H1 (cell line): ENCODE measurements around the gene GTF3C2. TPM values are rescaled to one million over a fixed set of nuclear protein-coding genes. Genes with fewer than 3 reads are reported as not detected.

Source experiments
- BACH1 ChIP-seq: IDR thresholded peaks from 2 replicates; pipeline ENCODE4 v1.6.1; 2012; ENCODE audit warnings: low read length, improper control_type of control experiment
- CEBPB ChIP-seq: IDR thresholded peaks from 2 replicates; pipeline ENCODE4 v1.6.1; 2012; ENCODE audit warnings: low read depth, low read length
- CHD1 ChIP-seq: IDR thresholded peaks from 2 replicates; pipeline ENCODE4 v1.6.1; 2012; ENCODE audit warnings: low read depth, low read length, improper control_type of control experiment
- CTBP2 ChIP-seq: IDR thresholded peaks from 2 replicates; pipeline ENCODE4 v1.7.0; 2011; ENCODE audit warnings: borderline replicate concordance, mild to moderate bottlenecking, moderate library complexity, mixed read lengths, low read length; ENCODE audit not compliant: insufficient read depth, insufficient read length
- EZH2 ChIP-seq: fragments of 200-600 bp; sonication (generic); IDR thresholded peaks from 2 replicates; pipeline ENCODE4 v1.7.1; 2012; ENCODE audit warnings: low read depth, mild to moderate bottlenecking, moderate library complexity, low read length, inconsistent platforms; ENCODE audit not compliant: severe bottlenecking
- KDM5A ChIP-seq: fragments of 200-600 bp; IDR thresholded peaks from 2 replicates; pipeline ENCODE4 v1.7.1; 2012; ENCODE audit warnings: mild to moderate bottlenecking, low read length, inconsistent platforms, mixed read lengths
- NANOG ChIP-seq: IDR thresholded peaks from 2 replicates; pipeline ENCODE4 v1.6.1; 2011; ENCODE audit warnings: low read length, low read depth, mild to moderate bottlenecking, inconsistent platforms; ENCODE audit not compliant: insufficient read depth, poor library complexity, severe bottlenecking
- POLR2AphosphoS5 ChIP-seq: IDR thresholded peaks from 2 replicates; pipeline ENCODE4 v1.6.1; 2011; ENCODE audit warnings: low read depth, low read length
- SP4 ChIP-seq: IDR thresholded peaks from 2 replicates; pipeline ENCODE4 v1.6.1; 2012; ENCODE audit warnings: low read length, inconsistent platforms
- TEAD4 ChIP-seq: IDR thresholded peaks from 2 replicates; pipeline ENCODE4 v1.6.1; 2012; ENCODE audit warnings: low read depth, low read length, inconsistent platforms, mixed read lengths
- polyA plus RNA-seq, 7 experiments: library from polyadenylated mRNA; depleted of rRNA in 3 of 7; stranded (reverse) in 5 of 7; unstranded in 2 of 7; fragments of >200 nt in 5 of 7; fragments of 200-250 nt in 2 of 7; gene quantifications; 1 replicate in 5 of 7; 2 replicates in 1 of 7; 4 replicates in 1 of 7; pipeline versions ENCODE4 v1.2.1 to v1.2.3, GENCODE V29; 2011 to 2013; ENCODE audit warnings: missing spikeins in 2 of 7, mixed read lengths in 2 of 7
- total RNA-seq: library from RNA; stranded (reverse); fragmentation: NEBNext Ultra II Directional; extraction: Animal tissue kit (Norgen Biotek cat#: 25700); gene quantifications from 2 replicates; pipeline ENCODE4 v1.2.1, GENCODE V29; 2021
- TF ChIP-seq, protein P1 (sequence below): IDR thresholded peaks from 2 replicates; pipeline ENCODE4 v1.6.1; 2011; ENCODE audit warnings: low read length, improper control_type of control experiment
- TF ChIP-seq, protein P2 (sequence below): IDR thresholded peaks from 2 replicates; pipeline ENCODE4 v1.6.1; 2012; ENCODE audit warnings: inconsistent platforms

The GTF3C2 gene
- total and polyA plus RNA-seq, 2 of the 8 experiments (the other 6 are each of a cell fraction or from before 2014, with no cell fraction given), result 118 to 127 TPM

DNA sequence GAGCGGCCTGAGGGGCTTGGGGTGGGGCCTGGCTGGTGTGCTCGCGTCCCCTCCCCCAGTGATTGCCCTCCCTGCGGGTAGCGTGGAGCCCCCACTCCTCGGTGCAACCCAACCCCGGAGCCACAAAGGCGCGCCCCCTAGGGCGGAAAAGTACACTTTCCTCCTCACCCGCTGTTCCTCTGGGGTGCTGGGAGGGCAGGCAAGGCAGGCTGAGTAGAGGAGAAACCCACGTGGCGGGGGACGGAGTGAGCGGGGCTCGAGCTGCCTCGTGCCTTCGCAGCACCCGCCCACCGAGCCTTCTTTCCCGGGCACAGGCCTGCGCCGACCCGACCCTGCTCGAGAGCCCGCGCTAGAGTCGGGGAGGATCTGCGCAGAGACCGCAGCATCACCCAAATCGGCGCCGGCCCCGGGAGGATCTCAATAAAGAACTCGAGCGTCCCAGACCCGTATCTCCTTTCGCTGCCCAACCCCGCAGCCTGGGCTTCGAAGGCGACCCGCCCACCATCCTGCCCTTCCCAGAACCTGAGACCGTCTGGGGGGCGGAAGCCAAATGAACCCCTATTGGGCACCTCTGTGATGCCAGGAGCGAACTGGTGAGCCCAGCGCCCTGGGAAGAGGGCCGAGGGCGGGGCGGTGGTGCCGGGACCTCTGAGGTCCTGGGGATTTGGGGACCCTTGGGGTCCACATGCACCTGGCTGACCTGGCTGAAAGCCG lies 49.8 kb downstream of the GTF3C2 start (continued):
- TF ChIP-seq, protein P1, sequence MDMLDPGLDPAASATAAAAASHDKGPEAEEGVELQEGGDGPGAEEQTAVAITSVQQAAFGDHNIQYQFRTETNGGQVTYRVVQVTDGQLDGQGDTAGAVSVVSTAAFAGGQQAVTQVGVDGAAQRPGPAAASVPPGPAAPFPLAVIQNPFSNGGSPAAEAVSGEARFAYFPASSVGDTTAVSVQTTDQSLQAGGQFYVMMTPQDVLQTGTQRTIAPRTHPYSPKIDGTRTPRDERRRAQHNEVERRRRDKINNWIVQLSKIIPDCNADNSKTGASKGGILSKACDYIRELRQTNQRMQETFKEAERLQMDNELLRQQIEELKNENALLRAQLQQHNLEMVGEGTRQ, result no peak
- TF ChIP-seq CEBPB (no peak), TEAD4 (no peak), SP4 (no peak), CHD1 (no peak), CTBP2 (no peak), NANOG (no peak), KDM5A (no peak), POLR2AphosphoS5 (no peak), EZH2 (peak; percentile 62), BACH1 (no peak)
- TF ChIP-seq, protein P2, sequence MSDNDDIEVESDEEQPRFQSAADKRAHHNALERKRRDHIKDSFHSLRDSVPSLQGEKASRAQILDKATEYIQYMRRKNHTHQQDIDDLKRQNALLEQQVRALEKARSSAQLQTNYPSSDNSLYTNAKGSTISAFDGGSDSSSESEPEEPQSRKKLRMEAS, result peak; percentile 94
- TF ChIP-seq, all 59 proteins: peak for 6
